Lung (tissue), 12 donors: Measurements from ENCODE around the gene SPTSSB. TPM values are rescaled to one million over a fixed set of nuclear protein-coding genes. Genes with fewer than 3 reads are reported as not detected.

Source experiments
- ATAC-seq: fragments of 200-7000 bp; cut with Tn5 transposase; one replicate; pipeline ENCODE4 v1.9.1; 2020; ENCODE audit warnings: moderate number of reproducible peaks; ENCODE audit not compliant: insufficient read depth, low FRiP score
- DNase-seq, 3 donors: peaks; one replicate each; pipeline ENCODE4 v3.0.0-alpha.2; 2013 to 2017
- H3K27ac ChIP-seq, 2 donors: one replicate each; pipeline ENCODE4 v1.5.1; 2013; ENCODE audit warnings: mild to moderate bottlenecking in 2 of 2, moderate library complexity in 2 of 2, control low read depth in 1 of 2, inconsistent platforms in 1 of 2, low read depth in 1 of 2, low read length in 1 of 2
- H3K27me3 ChIP-seq, 3 donors: one replicate each; pipeline ENCODE4 v1.5.1; 2013; ENCODE audit warnings: low read length in 2 of 3; ENCODE audit not compliant: control insufficient read depth in 3 of 3, insufficient read depth in 3 of 3
- H3K36me3 ChIP-seq, 4 donors: one replicate each; pipeline ENCODE4 v1.5.1; 2013; ENCODE audit warnings: low read length in 4 of 4, mild to moderate bottlenecking in 1 of 4, moderate library complexity in 1 of 4; ENCODE audit not compliant: control insufficient read depth in 4 of 4, insufficient read depth in 4 of 4
- H3K4me1 ChIP-seq, 5 donors: one replicate each; pipeline ENCODE4 v1.5.1; 2013; ENCODE audit warnings: low read length in 5 of 5, mild to moderate bottlenecking in 2 of 5, moderate library complexity in 1 of 5; ENCODE audit not compliant: control insufficient read depth in 5 of 5, insufficient read depth in 5 of 5
- H3K4me3 ChIP-seq: one replicate; pipeline ENCODE4 v1.5.1; 2013; ENCODE audit warnings: mild to moderate bottlenecking, control low read depth, moderate library complexity
- H3K9ac ChIP-seq, 2 donors: one replicate each; pipeline ENCODE4 v1.5.1; 2013; ENCODE audit warnings: low read length in 2 of 2, control low read depth in 1 of 2; ENCODE audit not compliant: insufficient read depth in 1 of 2
- H3K9me3 ChIP-seq, 4 donors: one replicate each; pipeline ENCODE4 v1.5.1; 2013; ENCODE audit warnings: low read length in 3 of 4, mild to moderate bottlenecking in 1 of 4, moderate library complexity in 1 of 4; ENCODE audit not compliant: control insufficient read depth in 4 of 4, insufficient read depth in 3 of 4
- CTCF ChIP-seq: IDR thresholded peaks from 2 replicates; pipeline ENCODE4 v1.5.1; 2012; ENCODE audit warnings: mild to moderate bottlenecking; ENCODE audit errors: control extremely low read depth, extremely low read depth
- WGBS, 2 donors: extraction: QIAGEN DNeasy Blood & Tissue Kit; methylation state at CpG; one replicate each; pipeline ENCODE4 v1.1.7; 2013; 5-methylcytosine and 5-hydroxymethylcytosine counted together
- polyA plus RNA-seq, 2 donors: library from polyadenylated mRNA; stranded (reverse); fragments of 200-250 nt; gene quantifications; one replicate each; pipeline ENCODE4 v1.2.1, GENCODE V29; 2013
- total RNA-seq, 2 donors: library from RNA; depleted of rRNA in 1 of 2; stranded (reverse); fragments of >200 nt in 1 of 2; gene quantifications; one replicate each; pipeline ENCODE4 v1.2.1, GENCODE V29; 2014 to 2021
- donor health status: control.
- donor health status: control.
- donor health status: Bipolar disorder and iron deficiency.
- donor health status: healthy.
- donor health status: DM: yes; HTN: yes; CAD: no.

SPTSSB gene
- total and polyA plus RNA-seq, 4 donors, result 0.08 to 0.23 (median 0.20) TPM; not detected in 1

GRCh38 chr3:161403251-161403650, 31.9 kb upstream of the SPTSSB start:
- H3K9me3 ChIP-seq, result no peaks in the 10 kb centered on the region
- DNase-seq (no peak), ATAC-seq (no peak)
- H3K36me3 ChIP-seq, result no peaks in the 10 kb centered on the region
- TF ChIP-seq CTCF, result no peak
- H3K27ac ChIP-seq, result no peak overlapping the region
- no peak overlapping the region for H3K4me3 ChIP-seq
- no peak overlapping the region for H3K9ac ChIP-seq
- H3K27me3 ChIP-seq, result no peaks in the 10 kb centered on the region
- H3K4me1 ChIP-seq, result peaks cover 0 to 10% (median 0%) of the 10 kb centered on the region in 5 donors

- 87 to 89% methylated on average over 2 of the region's 2 CpGs for WGBS, 2 donors
- no peaks in the 10 kb centered on the region for H3K9me3 ChIP-seq
- H3K36me3 ChIP-seq, result no peaks in the 10 kb centered on the region
- no peak for ATAC-seq
- TF ChIP-seq CTCF, result no peak
- no peaks in the 10 kb centered on the region for H3K27me3 ChIP-seq
- H3K27ac ChIP-seq, result no peak overlapping the region
- DNase-seq, result no peak
- H3K4me1 ChIP-seq, result peaks cover 0 to 6% (median 0%) of the 10 kb centered on the region in 5 donors
- no peak overlapping the region for H3K9ac ChIP-seq
- H3K4me3 ChIP-seq, result no peak overlapping the region
These were observed 30.1 kb upstream of the SPTSSB start for GRCh38 chr3:161401389-161401788.

GRCh38 chr3:161400650-161401049, 29.3 kb upstream of the SPTSSB start:
- Histone ChIP-seq H3K4me1 (peaks cover 0 to 4% (median 0%) of the 10 kb centered on the region in 5 donors), H3K9ac (no peak overlapping the region), H3K27ac (no peak overlapping the region), H3K36me3 (no peaks in the 10 kb centered on the region), H3K4me3 (no peak overlapping the region), H3K27me3 (no peaks in the 10 kb centered on the region), H3K9me3 (no peaks in the 10 kb centered on the region)
- 83 to 86% methylated on average over 4 of the region's 4 CpGs for WGBS, 2 donors
- no peak for TF ChIP-seq CTCF
- DNase-seq (no peak), ATAC-seq (no peak)
